IPS DF 4.7 (cell line): Measurements from ENCODE around the gene TTC33.

ENCODE experiments used
- DNase-seq: peaks from one replicate; pipeline ENCODE4 v3.0.0-alpha.2; 2013; ENCODE audit warnings: low spot score; ENCODE audit errors: extremely low read depth

The TTC33 gene

GRCh38 chr5:40521925-40522324 is 233.8 kb downstream of the TTC33 start:
- no peak for DNase-seq

- DNase-seq = no peak
Measured at GRCh38 chr5:40521108-40521785, 234.5 kb downstream of the TTC33 start.

GRCh38 chr5:40518485-40518917 is 237.3 kb downstream of the TTC33 start:
- no peak for DNase-seq

DNA sequence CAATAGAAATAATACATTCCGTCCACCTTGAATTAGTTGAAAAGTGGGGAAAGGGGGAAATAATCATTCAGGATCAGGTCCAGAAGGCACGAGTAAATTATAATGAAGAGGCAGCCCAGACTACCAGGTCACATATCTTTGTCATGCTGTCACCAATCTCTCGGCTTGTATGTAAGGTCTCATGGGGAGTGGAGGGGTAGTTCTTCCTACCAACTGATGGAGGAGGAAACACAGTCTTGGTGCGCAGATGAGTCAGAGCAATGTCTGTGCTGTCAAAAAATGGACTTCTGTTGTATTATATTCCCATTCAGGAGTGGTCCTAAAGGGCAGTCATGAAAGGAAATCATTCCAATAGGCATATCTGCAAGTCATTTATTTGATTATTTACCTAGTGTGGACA is 240.3 kb downstream of the TTC33 start:
- no peak for DNase-seq

DNA sequence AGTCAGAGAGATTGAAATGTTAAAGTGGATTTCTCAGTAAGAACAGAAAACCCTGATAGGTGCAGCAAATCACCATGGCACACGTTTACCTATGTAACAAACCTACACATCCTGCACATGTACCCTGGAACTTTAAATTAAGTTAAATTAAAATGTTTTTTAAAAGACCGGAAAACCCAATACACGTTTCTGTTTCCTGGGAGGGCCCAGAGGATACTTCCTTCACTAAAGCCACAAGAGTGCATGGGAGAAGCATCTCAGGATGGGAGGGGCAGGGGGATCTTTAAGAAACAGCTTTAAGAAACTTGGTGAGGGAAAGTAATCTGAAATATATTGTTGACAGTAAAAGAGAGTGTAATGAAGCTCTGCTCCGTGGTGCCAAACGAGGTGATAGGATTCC is 240.8 kb downstream of the TTC33 start:
- no peak for DNase-seq

DNA sequence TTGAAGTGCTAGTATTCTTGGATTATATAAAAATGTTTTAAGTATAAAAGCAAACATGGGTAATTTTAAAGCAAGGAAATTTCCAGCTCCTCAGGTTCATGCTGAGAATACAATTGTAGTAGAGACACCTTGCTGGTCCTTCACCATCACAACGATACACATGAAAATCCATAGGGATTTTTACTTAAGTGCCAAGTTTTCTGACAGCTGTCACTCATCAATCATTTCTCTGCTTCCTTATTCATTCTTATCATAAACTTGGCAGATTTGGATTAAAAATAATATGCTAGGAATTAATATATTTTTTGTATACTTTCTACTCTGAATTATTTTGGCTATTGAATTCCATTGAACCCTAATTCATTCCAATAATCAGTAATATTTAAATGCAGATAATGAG is 244.0 kb downstream of the TTC33 start:
- no peak for DNase-seq

DNA sequence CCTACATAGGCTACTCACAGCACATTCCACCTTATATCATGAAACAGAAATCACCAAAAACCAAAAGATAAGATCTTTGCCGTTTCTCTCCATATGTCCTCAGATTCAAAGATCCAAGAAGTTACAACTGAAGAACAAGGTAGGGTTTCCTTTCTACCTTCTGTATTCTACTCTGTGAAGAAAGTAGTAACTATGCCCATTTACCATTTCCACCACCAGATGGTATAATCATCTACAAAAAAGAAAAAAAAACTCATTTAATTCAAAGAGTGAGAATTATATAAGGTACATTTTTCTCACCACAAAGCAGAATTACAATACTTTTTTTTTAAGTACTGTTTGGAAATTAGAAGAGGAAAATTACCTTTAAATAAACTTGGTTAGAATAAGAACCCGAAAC is 248.7 kb downstream of the TTC33 start:
- DNase-seq = no peak

DNA sequence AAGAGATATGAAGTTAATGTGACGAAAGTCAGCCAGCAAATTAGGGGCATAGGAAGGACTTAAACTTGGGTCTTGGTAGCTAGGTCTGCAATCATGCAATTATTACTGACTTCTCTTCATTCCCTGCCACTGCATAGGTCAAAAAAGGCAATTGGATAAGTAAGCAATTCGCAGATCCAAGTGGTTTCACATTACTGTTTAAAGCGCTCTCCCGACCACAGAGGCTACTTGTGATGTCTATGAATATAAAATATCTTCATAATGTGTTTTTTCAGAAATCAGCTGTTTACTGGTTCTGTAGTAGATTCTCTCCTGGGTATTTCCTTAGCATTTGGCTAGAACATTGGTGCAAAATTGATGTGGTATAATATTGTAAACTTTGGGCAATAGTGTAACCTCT is 250.7 kb downstream of the TTC33 start:
- DNase-seq = no peak

DNA sequence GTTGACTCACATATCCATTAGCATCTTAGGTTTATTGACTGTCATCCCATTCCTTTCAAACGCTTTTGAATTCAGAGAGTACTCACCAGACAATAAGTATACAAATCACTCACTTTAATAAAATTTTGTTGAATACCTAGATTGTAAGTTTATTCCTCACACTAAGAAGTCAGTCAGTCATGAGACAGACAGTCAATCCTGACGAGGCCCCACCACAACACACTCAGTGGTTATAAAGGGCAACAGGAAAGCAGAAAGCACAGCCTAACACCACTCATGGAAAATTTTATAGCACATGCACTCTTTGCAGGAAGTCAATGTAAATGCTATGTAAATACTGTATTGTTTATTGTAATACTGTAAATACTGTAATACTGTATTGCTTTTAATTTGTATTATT is 252.3 kb downstream of the TTC33 start:
- no peak for DNase-seq

DNA sequence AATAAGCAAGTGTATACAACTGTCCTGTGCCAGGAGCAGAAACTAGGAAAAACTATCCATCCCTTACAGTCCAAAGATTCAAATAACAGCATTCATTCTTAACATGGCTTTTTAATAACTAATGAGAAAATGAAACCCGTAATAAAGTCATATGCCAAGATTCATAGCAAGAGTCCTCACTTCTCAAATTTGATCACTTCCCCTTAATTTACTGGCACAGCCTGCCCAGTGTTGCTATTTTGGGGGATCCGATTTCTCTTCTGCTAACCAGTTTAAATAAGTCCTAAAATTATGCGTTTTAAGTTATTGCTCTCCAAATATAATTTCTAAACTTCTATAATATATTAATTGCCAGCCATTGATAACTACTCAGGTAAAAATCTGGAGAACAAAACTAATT is 253.0 kb downstream of the TTC33 start:
- DNase-seq = no peak

GRCh38 chr5:40501711-40502444 is 253.9 kb downstream of the TTC33 start:
- DNase-seq = no peak

- DNase-seq = no peak
Measured at GRCh38 chr5:40499518-40500273, 256.1 kb downstream of the TTC33 start.

GRCh38 chr5:40499007-40499406 is 256.8 kb downstream of the TTC33 start:
- DNase-seq = no peak

GRCh38 chr5:40497573-40497972 is 258.2 kb downstream of the TTC33 start:
- no peak for DNase-seq

- no peak for DNase-seq
Measured at GRCh38 chr5:40495237-40495635, 260.5 kb downstream of the TTC33 start.

DNA sequence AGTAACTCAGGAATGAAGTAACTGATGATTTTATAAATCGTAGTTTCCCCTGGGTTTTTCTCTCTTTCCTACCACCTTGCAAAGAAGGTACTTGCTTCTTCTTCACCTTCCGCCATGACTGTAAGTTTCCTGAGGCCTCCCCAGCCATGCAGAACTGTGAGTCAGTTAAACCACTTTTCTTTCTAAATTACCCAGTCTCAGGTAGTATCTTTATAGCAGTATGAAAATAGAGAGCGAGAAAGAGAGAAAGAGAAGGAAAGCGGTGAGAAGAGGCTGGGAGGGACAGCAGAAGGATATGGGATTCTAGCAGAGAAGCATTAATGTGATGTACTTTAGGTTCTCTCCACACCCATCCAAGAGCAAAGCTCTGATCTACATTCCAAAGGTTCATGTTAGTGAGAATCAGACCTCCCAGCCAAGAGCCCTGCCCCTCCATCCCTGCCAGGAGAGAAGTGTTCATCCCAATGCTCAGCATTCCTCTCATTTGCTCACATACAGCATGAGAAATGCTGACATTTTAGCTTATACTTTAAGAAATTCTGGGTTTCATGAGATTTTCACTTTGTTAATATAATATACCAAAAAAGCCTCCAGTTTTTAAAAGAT is 261.0 kb downstream of the TTC33 start:
- no peak for DNase-seq

- no peak for DNase-seq
Measured at GRCh38 chr5:40492056-40492455, 263.7 kb downstream of the TTC33 start.

- no peak for DNase-seq
Measured at GRCh38 chr5:40491644-40492043, 264.1 kb downstream of the TTC33 start.

GRCh38 chr5:40490464-40491111 is 265.2 kb downstream of the TTC33 start:
- DNase-seq = no peak

DNA sequence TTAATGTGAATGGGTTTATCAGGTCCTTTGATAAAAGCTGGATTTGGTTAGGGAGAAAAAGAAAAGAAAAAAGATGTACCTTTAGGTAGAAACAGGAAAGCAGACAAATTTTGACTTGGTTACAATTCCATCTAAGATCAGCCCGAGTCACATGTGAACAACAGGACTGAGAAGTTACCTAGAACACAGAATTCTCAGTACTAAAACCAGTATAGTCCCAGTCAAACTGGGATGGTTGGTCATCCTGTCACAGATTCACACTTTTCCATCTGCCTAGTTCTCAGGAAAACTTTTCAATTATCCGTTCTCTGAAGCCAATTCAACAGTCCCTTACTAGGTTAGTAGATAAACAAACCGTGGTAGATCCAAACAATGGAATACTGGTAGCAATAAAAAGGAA is 266.3 kb downstream of the TTC33 start:
- no peak for DNase-seq
